ENCODE measurements around the gene MYH7.

The MYH7 gene

DNA sequence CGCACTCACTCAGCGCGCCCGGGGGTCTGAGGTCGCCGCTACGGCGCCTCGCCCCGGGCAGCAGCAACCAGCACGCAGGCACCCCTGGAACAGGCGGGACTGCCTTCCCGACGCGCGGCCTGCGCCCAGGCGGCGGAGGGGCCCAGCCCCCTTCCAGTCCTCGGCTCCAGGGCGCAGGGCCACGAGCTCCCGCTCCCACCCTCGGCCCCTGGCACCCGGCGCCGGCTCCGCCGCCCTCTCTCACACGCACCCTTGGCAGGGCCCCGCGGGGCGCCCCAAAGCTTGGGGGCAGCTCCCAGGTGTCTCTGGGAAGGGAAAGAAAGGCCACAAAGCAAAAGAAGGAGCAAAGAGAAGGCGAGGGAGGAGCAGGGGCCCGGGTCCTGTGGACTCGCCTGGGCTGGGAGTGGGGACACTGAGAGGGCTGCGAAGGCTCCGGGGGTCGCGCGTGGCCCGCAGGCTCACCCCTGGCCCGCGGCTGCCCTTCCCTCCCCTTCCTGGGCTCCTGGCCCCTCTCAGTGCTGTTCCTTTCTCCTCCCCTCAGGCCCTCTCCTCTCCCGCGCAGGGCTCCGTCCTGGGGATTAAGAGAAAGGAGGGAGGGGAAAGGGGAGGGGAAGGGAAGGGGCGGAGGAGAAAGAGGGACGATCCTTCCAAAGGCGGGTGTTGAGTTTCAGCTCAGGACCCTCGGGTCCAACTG lies 69.6 kb downstream of the MYH7 start:
- TF ChIP-seq, protein P1, sequence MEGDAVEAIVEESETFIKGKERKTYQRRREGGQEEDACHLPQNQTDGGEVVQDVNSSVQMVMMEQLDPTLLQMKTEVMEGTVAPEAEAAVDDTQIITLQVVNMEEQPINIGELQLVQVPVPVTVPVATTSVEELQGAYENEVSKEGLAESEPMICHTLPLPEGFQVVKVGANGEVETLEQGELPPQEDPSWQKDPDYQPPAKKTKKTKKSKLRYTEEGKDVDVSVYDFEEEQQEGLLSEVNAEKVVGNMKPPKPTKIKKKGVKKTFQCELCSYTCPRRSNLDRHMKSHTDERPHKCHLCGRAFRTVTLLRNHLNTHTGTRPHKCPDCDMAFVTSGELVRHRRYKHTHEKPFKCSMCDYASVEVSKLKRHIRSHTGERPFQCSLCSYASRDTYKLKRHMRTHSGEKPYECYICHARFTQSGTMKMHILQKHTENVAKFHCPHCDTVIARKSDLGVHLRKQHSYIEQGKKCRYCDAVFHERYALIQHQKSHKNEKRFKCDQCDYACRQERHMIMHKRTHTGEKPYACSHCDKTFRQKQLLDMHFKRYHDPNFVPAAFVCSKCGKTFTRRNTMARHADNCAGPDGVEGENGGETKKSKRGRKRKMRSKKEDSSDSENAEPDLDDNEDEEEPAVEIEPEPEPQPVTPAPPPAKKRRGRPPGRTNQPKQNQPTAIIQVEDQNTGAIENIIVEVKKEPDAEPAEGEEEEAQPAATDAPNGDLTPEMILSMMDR (IDR thresholded peaks at IDR 0.05) = no peak

DNA sequence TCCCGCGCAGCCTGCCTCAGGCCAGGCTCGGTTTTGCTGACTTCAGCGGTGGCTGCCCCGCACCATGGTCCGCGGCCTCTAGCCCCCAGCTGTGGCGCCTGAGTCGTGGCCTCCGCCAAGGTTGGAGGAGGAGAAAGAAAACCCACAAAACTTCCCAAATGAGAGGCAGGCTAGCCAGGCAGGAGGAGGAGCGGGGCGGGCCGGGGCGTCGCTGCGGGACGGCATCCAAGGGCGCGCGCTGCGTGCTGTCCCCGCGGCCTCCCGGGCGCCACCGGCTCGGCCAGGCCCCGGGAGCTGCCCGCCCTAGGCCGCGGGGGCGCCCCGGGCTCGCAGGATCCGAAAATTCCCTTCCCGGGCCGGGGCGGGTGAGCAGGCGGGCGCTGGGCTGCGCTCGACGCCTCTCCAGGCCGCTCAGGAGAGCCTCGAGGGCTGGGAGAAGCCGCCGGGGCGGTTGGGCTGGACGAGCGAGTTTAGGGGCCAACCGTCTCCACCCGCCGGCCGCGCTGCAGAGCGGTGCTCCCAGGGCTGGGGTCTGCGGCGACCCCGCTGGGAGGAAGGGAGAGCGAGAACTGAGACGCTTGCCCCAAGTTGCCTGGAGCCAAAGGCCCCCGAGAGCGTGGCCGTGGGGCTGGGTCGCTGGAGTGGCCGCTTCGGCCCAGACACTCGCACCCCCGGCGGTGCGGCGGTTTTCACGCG lies 70.3 kb downstream of the MYH7 start, which contains the start of gene EFS:
Gene EFS (minus strand): TSS at position 137 of the 696 bp plus-strand sequence. CDS start 147 bp downstream, outside the sequence.
- TF ChIP-seq, protein P1 (IDR thresholded peaks at IDR 0.05) = no peak

DNA sequence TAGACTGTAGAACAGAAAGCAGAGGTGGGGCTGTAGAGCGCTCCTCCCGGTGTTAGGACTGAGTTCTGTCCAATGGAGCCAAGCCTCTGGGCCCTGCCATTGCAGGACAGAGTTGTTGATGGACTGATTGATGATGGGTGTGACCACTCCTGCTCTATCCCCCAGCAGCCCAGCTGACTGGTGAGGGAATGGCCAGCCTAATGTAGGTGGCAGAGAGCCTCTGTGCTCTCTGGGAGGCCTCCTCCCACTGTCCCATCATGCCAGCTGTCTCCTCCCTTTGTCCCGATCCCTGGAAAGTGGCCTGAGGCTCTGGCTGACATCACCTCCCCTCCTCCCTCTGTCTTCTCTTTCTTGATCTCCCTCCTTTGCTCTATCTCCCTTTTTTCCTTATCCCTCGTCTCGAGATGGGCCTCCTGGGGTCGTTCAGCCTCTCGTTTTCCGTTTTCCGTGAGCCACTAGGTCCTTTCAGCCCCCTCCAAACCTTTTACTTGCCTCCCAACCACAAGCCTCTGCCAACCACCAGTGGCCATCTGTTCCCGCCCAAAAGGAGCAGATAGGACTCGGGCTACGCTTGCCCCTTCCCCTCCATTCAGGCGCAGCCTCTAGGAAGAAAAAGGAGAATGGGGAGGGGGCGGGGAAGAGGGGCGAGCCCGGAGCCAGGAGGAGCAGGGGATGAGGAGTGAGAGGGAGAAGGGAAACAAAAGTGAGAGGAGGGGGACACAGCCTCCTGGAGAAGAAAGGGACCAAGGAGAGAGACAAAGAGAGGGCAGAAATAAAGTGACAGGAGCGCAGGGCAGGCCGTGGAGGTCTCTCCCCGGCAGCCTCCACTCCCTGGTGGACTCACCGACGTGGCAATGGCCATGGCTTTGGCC lies 71.1 kb downstream of the MYH7 start:
- TF ChIP-seq, protein P1 (IDR thresholded peaks at IDR 0.05) = no peak

All from LNCAP (cell line).